ENCODE results near the gene NEDD9.

Gene NEDD9

DNA sequence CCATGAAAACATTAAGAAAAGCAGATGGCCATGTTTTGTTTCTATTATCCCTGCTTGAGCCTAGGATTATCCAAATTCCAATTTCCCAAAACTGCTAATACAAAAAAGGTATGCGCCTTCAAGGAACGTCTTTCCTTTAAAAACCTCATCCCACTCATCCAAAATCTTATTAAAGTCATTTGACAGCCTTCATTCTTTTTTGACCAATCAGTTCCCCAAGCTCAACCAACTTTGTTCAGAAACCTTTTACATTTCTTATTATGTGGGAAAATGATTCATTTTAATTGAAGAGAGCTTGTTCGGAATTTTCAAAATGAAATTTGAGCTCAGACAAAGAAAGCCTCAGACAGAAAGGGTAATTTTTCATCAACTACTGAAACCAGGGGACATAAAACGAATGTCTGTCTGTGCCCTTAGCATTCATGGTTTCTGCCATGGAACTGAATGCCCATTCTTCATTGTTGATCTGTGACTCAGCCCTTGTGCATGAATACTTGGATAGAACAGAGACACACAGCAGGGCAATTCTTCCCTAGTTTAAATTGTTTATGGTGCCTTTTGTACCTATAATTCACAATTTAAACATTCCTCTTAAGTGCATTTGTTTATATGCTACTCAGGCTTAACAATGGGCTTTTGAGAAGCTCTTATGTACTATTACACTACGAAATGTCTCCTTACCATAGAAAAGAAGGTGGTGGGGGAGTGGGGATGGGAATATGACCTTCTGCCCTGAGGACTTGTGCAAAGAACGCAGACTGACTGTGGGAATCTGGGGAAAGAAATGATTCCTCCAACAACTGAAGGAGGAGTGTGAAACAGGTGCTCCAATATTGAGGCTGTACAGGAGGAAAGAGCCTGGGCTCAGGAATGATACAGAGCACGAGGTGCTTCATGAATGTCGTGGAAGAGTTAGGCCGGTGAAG lies 71.2 kb downstream of the NEDD9 start:
- H3K4me3 ChIP-seq (ENCODE audit: control insufficient read depth, low read depth, low read length): no peak overlapping the region
- TF ChIP-seq, protein P1, sequence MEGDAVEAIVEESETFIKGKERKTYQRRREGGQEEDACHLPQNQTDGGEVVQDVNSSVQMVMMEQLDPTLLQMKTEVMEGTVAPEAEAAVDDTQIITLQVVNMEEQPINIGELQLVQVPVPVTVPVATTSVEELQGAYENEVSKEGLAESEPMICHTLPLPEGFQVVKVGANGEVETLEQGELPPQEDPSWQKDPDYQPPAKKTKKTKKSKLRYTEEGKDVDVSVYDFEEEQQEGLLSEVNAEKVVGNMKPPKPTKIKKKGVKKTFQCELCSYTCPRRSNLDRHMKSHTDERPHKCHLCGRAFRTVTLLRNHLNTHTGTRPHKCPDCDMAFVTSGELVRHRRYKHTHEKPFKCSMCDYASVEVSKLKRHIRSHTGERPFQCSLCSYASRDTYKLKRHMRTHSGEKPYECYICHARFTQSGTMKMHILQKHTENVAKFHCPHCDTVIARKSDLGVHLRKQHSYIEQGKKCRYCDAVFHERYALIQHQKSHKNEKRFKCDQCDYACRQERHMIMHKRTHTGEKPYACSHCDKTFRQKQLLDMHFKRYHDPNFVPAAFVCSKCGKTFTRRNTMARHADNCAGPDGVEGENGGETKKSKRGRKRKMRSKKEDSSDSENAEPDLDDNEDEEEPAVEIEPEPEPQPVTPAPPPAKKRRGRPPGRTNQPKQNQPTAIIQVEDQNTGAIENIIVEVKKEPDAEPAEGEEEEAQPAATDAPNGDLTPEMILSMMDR (conservative IDR thresholded peaks at IDR 0.05; ENCODE audit: control insufficient read depth, insufficient read depth, low read depth, low read length): no peak
- no peak for DNase-seq (ENCODE audit: low read depth)

DNA sequence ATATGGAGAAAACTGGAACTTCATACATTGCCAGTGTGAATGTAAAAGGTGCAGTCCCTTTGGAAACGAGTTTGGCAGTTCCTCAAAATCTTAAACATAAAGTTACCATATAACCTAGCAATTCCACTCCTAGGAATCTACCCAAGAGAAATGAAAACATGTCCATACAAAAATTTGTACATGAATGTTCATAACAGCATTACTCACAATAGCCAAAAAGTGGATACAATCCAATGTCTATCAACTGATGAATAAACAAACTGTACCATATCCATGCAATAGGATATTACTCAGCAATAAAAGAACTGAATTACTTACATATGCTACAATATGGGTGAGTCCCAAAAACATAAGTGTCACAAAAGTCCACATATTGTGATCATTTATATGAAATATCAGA lies 72.3 kb downstream of the NEDD9 start:
- TF ChIP-seq, protein P1 (conservative IDR thresholded peaks at IDR 0.05; ENCODE audit: control insufficient read depth, insufficient read depth, low read depth, low read length): no peak
- DNase-seq (ENCODE audit: low read depth): peak; percentile 59
- no peak overlapping the region for H3K4me3 ChIP-seq (ENCODE audit: control insufficient read depth, low read depth, low read length)

DNA sequence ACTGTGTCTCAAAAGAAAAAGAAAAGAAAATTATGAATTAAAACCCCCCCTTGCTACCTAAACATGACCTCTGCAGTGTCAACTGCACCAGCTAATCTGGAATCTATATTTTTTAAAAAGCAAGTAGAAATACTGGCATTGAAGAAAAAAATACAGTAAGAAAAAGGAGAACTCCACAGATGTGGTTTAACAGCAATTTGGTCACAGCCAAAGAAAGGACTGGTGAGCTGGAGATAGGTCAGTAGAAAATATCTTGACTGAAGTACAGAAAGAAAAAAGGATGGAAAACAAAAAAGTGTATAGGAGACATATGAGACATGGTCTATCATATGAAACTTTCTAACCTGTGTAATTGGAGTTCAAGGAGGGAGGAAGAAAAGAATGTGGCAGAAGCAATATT lies 76.9 kb downstream of the NEDD9 start:
- DNase-seq (ENCODE audit: low read depth): no peak
- TF ChIP-seq, protein P1 (conservative IDR thresholded peaks at IDR 0.05; ENCODE audit: control insufficient read depth, insufficient read depth, low read depth, low read length): no peak
- H3K4me3 ChIP-seq (ENCODE audit: control insufficient read depth, low read depth, low read length): no peak overlapping the region

DNA sequence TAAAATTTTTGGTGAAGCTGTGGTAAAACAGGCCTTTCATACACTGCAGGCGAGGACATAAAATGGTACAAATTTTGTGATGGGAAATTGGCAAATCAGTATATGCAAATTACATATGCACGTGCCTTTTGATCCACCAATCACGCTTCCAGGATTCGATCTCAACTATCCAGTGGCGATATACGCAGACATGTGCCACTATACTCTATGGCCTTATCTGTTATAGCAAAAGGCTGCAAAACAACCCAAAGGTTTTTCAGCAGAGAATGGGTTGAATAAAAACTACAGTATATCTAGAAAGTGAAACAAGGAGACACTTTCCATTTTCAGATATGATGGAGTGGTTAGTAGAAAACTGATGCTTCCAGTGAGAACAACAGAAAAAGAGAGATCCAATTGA lies 79.0 kb downstream of the NEDD9 start:
- DNase-seq (ENCODE audit: low read depth): no peak
- TF ChIP-seq, protein P1 (conservative IDR thresholded peaks at IDR 0.05; ENCODE audit: control insufficient read depth, insufficient read depth, low read depth, low read length): no peak
- no peak overlapping the region for H3K4me3 ChIP-seq (ENCODE audit: control insufficient read depth, low read depth, low read length)

DNA sequence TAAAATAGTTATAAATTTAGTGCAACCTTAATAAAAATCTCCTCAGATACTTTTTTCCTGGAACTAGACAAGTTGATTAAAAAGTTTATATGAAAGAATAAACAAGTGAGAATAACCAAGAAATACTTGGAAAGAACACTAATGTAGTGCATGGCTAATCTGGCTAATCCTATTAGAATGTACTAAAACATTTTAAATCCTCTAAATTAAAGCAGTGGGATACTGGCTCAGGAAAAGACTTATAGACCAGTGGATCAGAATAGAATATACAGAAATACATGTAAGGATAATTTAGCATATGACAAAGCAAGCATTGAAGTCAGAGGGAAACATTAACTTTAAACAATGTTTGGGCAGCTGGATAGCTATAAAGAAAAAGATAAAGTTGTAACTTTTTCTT lies 79.9 kb downstream of the NEDD9 start:
- no peak overlapping the region for H3K4me3 ChIP-seq (ENCODE audit: control insufficient read depth, low read depth, low read length)
- DNase-seq (ENCODE audit: low read depth): no peak
- TF ChIP-seq, protein P1 (conservative IDR thresholded peaks at IDR 0.05; ENCODE audit: control insufficient read depth, insufficient read depth, low read depth, low read length): no peak

DNA sequence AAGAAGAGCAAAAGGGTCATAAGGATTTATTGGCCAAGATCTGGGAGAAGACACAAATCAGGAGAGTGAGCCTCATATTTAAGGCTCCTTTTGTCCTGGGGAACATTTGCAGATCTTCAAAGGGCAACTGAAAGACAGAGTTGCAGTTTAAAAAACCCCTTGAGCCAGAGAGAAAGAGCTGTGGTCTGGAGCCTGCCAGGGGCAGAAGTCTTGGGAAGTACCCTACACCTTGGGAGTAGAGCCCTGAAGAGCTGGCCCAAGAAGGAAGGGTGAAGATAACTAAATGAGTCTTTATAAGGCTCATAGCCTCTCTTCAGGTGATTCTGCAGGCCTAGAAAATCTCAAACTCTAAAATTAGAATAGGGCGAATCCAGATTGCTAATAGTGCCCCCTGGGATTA lies 81.0 kb downstream of the NEDD9 start:
- no peak overlapping the region for H3K4me3 ChIP-seq (ENCODE audit: control insufficient read depth, low read depth, low read length)
- no peak for DNase-seq (ENCODE audit: low read depth)
- TF ChIP-seq, protein P1 (conservative IDR thresholded peaks at IDR 0.05; ENCODE audit: control insufficient read depth, insufficient read depth, low read depth, low read length): no peak
